Mesenchymal stem cell (in vitro differentiated cells and primary cell): ENCODE measurements around the gene LRRC75A.

Experiments used
- DNase-seq: peaks from one replicate; pipeline ENCODE4 v3.0.0-alpha.2; 2013
- H2AFZ ChIP-seq: one replicate; pipeline ENCODE4 v1.6.1; 2013; ENCODE audit warnings: low read depth, mild to moderate bottlenecking, control low read depth, inconsistent platforms, low read length, moderate library complexity
- H2AK5ac ChIP-seq: 2 replicates; pipeline ENCODE4 v1.6.1; 2013; ENCODE audit warnings: low read length, moderate library complexity, mild to moderate bottlenecking, inconsistent platforms; ENCODE audit not compliant: severe bottlenecking
- H2BK120ac ChIP-seq: one replicate; pipeline ENCODE4 v1.6.1; 2013; ENCODE audit warnings: low read depth, mild to moderate bottlenecking, inconsistent platforms, low read length, moderate library complexity
- H2BK12ac ChIP-seq, 2 experiments: one replicate each; pipeline ENCODE4 v1.6.1; 2013; ENCODE audit warnings: inconsistent platforms in 2 of 2, low read length in 2 of 2, mild to moderate bottlenecking in 2 of 2, moderate library complexity in 2 of 2, control low read depth in 1 of 2
- H2BK15ac ChIP-seq: one replicate; pipeline ENCODE4 v1.6.1; 2013; ENCODE audit warnings: mild to moderate bottlenecking, low read depth, inconsistent platforms; ENCODE audit not compliant: poor library complexity, severe bottlenecking
- H2BK5ac ChIP-seq: 2 replicates; pipeline ENCODE4 v1.6.1; 2013; ENCODE audit warnings: low read depth, mild to moderate bottlenecking, low read length, control low read depth, inconsistent platforms; ENCODE audit not compliant: poor library complexity, severe bottlenecking
- H3K14ac ChIP-seq, 2 experiments: one replicate each; pipeline ENCODE4 v1.6.1; 2013; ENCODE audit warnings: inconsistent platforms in 2 of 2, low read length in 2 of 2, control low read depth in 1 of 2, mild to moderate bottlenecking in 1 of 2, moderate library complexity in 1 of 2
- H3K18ac ChIP-seq, 2 experiments: one replicate each; pipeline ENCODE4 v1.6.1; 2013; ENCODE audit warnings: inconsistent platforms in 2 of 2, low read length in 2 of 2, control low read depth in 1 of 2, low read depth in 1 of 2, mild to moderate bottlenecking in 1 of 2
- H3K23ac ChIP-seq, 2 experiments: one replicate each; pipeline ENCODE4 v1.6.1; 2013; ENCODE audit warnings: inconsistent platforms in 2 of 2, low read length in 2 of 2, mild to moderate bottlenecking in 2 of 2, moderate library complexity in 2 of 2, control low read depth in 1 of 2
- H3K27ac ChIP-seq: 2 replicates; pipeline ENCODE4 v1.5.1; 2013; ENCODE audit warnings: mild to moderate bottlenecking, moderate library complexity, low read length, control low read depth, inconsistent platforms; ENCODE audit not compliant: poor library complexity, severe bottlenecking
- H3K27me3 ChIP-seq, 2 experiments: 2 replicates each; pipeline versions ENCODE4 v1.6.1 to v1.7.0; 2013; ENCODE audit warnings: low read length in 2 of 2, mild to moderate bottlenecking in 2 of 2, moderate library complexity in 2 of 2, control low read depth in 1 of 2, inconsistent platforms in 1 of 2; ENCODE audit not compliant: control insufficient read depth in 1 of 2, insufficient read depth in 1 of 2
- H3K36me3 ChIP-seq, 2 experiments: 2 replicates each; pipeline versions ENCODE4 v1.6.1 to v1.7.0; 2013; ENCODE audit warnings: low read length in 2 of 2, control low read depth in 1 of 2, inconsistent platforms in 1 of 2, low read depth in 1 of 2, mild to moderate bottlenecking in 1 of 2; ENCODE audit not compliant: insufficient read depth in 2 of 2, control insufficient read depth in 1 of 2
- H3K4ac ChIP-seq, 2 experiments: one replicate each; pipeline ENCODE4 v1.6.1; 2013; ENCODE audit warnings: inconsistent platforms in 2 of 2, low read length in 2 of 2, mild to moderate bottlenecking in 2 of 2, moderate library complexity in 2 of 2, control low read depth in 1 of 2, low read depth in 1 of 2
- H3K4me1 ChIP-seq: 2 replicates; pipeline ENCODE4 v1.6.1; 2013; ENCODE audit warnings: low read depth, low read length, control low read depth; ENCODE audit not compliant: control insufficient read depth, insufficient read depth
- H3K4me2 ChIP-seq: 2 replicates; pipeline ENCODE4 v1.6.1; 2013; ENCODE audit warnings: low read length, mild to moderate bottlenecking, inconsistent platforms; ENCODE audit not compliant: poor library complexity, severe bottlenecking
- H3K4me3 ChIP-seq, 2 experiments: 2 replicates each; pipeline versions ENCODE4 v1.5.1 to v1.7.0; 2013; ENCODE audit warnings: low read length in 2 of 2, mild to moderate bottlenecking in 2 of 2, control low read depth in 1 of 2, low read depth in 1 of 2; ENCODE audit not compliant: insufficient read depth in 1 of 2
- H3K79me1 ChIP-seq: replicated peaks from 2 replicates; pipeline ENCODE4 v1.6.1; 2013; ENCODE audit warnings: mild to moderate bottlenecking, control low read depth, low read length, inconsistent platforms; ENCODE audit not compliant: poor library complexity, severe bottlenecking
- H3K9ac ChIP-seq: 2 replicates; pipeline ENCODE4 v1.7.0; 2013; ENCODE audit warnings: mild to moderate bottlenecking, low read length, moderate library complexity
- H3K9me3 ChIP-seq: 2 replicates; pipeline ENCODE4 v1.7.0; 2013; ENCODE audit warnings: mild to moderate bottlenecking, low read length; ENCODE audit not compliant: control insufficient read depth
- H4K8ac ChIP-seq: one replicate; pipeline ENCODE4 v1.6.1; 2013; ENCODE audit warnings: inconsistent platforms, mild to moderate bottlenecking, low read length, moderate library complexity
- H4K91ac ChIP-seq: one replicate; pipeline ENCODE4 v1.6.1; 2013; ENCODE audit warnings: mild to moderate bottlenecking, low read length, inconsistent platforms
- WGBS: methylation state at CpG from one replicate; pipeline ENCODE4 v1.1.7; 2013; ENCODE audit warnings: mixed read lengths; 5-methylcytosine and 5-hydroxymethylcytosine counted together

LRRC75A gene

DNA sequence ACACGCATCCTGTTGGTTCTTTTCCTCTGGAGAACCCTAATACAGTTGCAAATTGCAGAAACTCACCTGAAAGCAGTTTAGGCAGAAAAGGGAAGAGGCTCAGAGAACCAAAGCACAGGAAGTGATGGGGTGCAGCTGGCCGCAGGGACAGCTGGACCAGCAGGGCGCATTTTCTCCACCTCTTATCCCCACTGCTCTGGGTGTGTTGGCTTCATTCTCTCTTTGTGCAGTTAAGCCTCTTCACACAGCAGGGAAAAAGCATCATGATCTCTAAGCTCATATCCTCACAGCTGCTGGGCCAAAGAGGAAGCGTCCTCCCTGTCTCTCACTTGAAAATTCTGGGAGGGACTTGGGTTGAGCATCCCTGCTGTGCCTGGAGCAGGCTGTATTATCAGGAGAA is 20.0 kb upstream of the LRRC75A start:
- Histone ChIP-seq H3K79me1 (no peaks in the 10 kb centered on the region), H3K23ac (no peak overlapping the region), H3K14ac (no peak overlapping the region), H3K27me3 (no peaks in the 10 kb centered on the region), H3K9ac (no peak overlapping the region), H2AFZ (no peak overlapping the region), H2BK15ac (no peak overlapping the region), H2BK12ac (no peak overlapping the region), H3K4ac (no peak overlapping the region), H3K9me3 (no peaks in the 10 kb centered on the region), H2BK5ac (no peak overlapping the region), H3K36me3 (no peaks in the 10 kb centered on the region), H3K4me3 (no peak overlapping the region), H4K91ac (no peak overlapping the region), H2AK5ac (no peak overlapping the region), H3K27ac (no peak overlapping the region), H3K4me2 (no peak overlapping the region), H3K18ac (no peak overlapping the region), H3K4me1 (peaks cover under 1% of the 10 kb centered on the region), H2BK120ac (no peak overlapping the region), H4K8ac (no peak overlapping the region)
- DNase-seq, result no peak
- 65% methylated on average over 4 of the region's 4 CpGs for WGBS

DNA sequence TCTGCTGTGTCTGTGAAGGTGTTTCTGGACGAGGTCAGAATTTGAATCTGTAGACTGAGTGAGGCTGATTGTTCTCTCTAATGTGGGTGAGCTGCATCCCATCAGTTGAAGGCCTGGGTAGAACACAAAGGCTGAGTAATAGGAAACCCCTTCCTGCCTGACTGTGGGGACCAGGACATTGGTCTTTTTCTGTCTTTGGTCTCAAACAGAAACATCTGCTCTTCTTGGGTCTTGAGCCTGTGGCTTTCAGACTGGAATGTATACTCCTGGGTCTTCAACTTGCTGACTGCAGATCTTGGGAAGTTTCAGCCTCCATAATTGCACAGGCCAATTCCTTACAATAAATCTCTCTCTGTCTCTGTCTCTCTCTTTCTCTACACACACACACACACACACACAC is 19.6 kb upstream of the LRRC75A start:
- Histone ChIP-seq H2BK12ac (no peak overlapping the region), H2AFZ (no peak overlapping the region), H3K4me1 (no peaks in the 10 kb centered on the region), H2BK15ac (no peak overlapping the region), H2AK5ac (no peak overlapping the region), H3K27me3 (no peaks in the 10 kb centered on the region), H4K8ac (no peak overlapping the region), H2BK120ac (no peak overlapping the region), H3K27ac (no peak overlapping the region), H3K9ac (no peak overlapping the region), H3K18ac (no peak overlapping the region), H3K14ac (no peak overlapping the region), H4K91ac (no peak overlapping the region), H3K36me3 (no peaks in the 10 kb centered on the region), H3K9me3 (no peaks in the 10 kb centered on the region), H3K4me2 (no peak overlapping the region), H2BK5ac (no peak overlapping the region), H3K4me3 (no peak overlapping the region), H3K4ac (no peak overlapping the region), H3K79me1 (no peaks in the 10 kb centered on the region), H3K23ac (no peak overlapping the region)
- DNase-seq, result no peak
- WGBS, result 64% methylated on average over 1 of the region's 1 CpG

- no peaks in the 10 kb centered on the region for H3K79me1 ChIP-seq
- H3K27ac ChIP-seq, result no peak overlapping the region
- no peak overlapping the region for H2BK12ac ChIP-seq
- no peak overlapping the region for H4K8ac ChIP-seq
- H2AFZ ChIP-seq, result no peak overlapping the region
- no peak overlapping the region for H2BK5ac ChIP-seq
- no peak overlapping the region for H3K14ac ChIP-seq
- H3K4me1 ChIP-seq, result no peaks in the 10 kb centered on the region
- no peak overlapping the region for H3K4me2 ChIP-seq
- H2AK5ac ChIP-seq, result no peak overlapping the region
- no peak overlapping the region for H3K4me3 ChIP-seq
- no peak overlapping the region for H2BK120ac ChIP-seq
- H3K4ac ChIP-seq, result no peak overlapping the region
- H3K36me3 ChIP-seq, result no peaks in the 10 kb centered on the region
- H3K9ac ChIP-seq, result no peak overlapping the region
- no peak overlapping the region for H3K23ac ChIP-seq
- H4K91ac ChIP-seq, result no peak overlapping the region
- H3K18ac ChIP-seq, result no peak overlapping the region
- no peak overlapping the region for H2BK15ac ChIP-seq
- no peaks in the 10 kb centered on the region for H3K27me3 ChIP-seq
- no peak for DNase-seq
- no peaks in the 10 kb centered on the region for H3K9me3 ChIP-seq
- 80% methylated on average over 7 of the region's 8 CpGs for WGBS
These were observed 16.0 kb upstream of the LRRC75A start for GRCh38 chr17:16507918-16508533.

- 96% methylated on average over 3 of the region's 3 CpGs for WGBS
- H2AFZ ChIP-seq, result no peak overlapping the region
- H3K23ac ChIP-seq, result no peak overlapping the region
These were observed 14.2 kb upstream of the LRRC75A start for GRCh38 chr17:16506188-16506587.

More at GRCh38 chr17:16506188-16506587, 14.2 kb upstream of the LRRC75A start:
- DNase-seq, result no peak
- Histone ChIP-seq H2AK5ac (no peak overlapping the region), H2BK15ac (no peak overlapping the region), H3K4me1 (no peaks in the 10 kb centered on the region), H3K18ac (no peak overlapping the region), H3K9ac (no peak overlapping the region), H3K14ac (no peak overlapping the region), H3K4me2 (no peak overlapping the region), H3K36me3 (no peaks in the 10 kb centered on the region), H4K91ac (no peak overlapping the region), H2BK5ac (no peak overlapping the region), H3K79me1 (no peaks in the 10 kb centered on the region), H3K27me3 (no peaks in the 10 kb centered on the region), H3K4me3 (no peak overlapping the region), H3K9me3 (no peaks in the 10 kb centered on the region), H2BK120ac (no peak overlapping the region), H2BK12ac (no peak overlapping the region), H3K4ac (no peak overlapping the region), H4K8ac (no peak overlapping the region), H3K27ac (no peak overlapping the region)
